Adipose tissue (tissue), 3 donors: ENCODE data around the gene ZBTB4. TPM values are rescaled to one million over a fixed set of nuclear protein-coding genes. Genes with fewer than 3 reads are reported as not detected.

Experiments used
- H3K27ac ChIP-seq: one replicate; pipeline ENCODE4 v1.5.1; 2013; ENCODE audit warnings: low read depth, low read length
- WGBS, 3 donors: extraction: QIAGEN DNeasy Blood & Tissue Kit; methylation state at CpG; one replicate each; pipeline ENCODE4 v1.1.7; 2013; 5-methylcytosine and 5-hydroxymethylcytosine counted together
- polyA plus RNA-seq, 3 donors: library from polyadenylated mRNA; stranded (reverse); fragments of 200-250 nt; gene quantifications; one replicate each; pipeline ENCODE4 v1.2.3, GENCODE V29; 2013
- donor health status: healthy with polysubstance abuse.
- donor health status: Bipolar disorder and iron deficiency.
- donor health status: healthy.

The ZBTB4 gene
- polyA plus RNA-seq, 3 donors, result 17.4 to 45.0 (median 32.9) TPM

- H3K27ac ChIP-seq, result no peak overlapping the region
- 71 to 78% (median 77%) methylated on average over 6 of the region's 6 CpGs for WGBS, 3 donors
Measured at GRCh38 chr17:7416323-7416722, 63.1 kb downstream of the ZBTB4 start.

GRCh38 chr17:7415784-7416183 lies 63.6 kb downstream of the ZBTB4 start:
- no peak overlapping the region for H3K27ac ChIP-seq
- WGBS, 3 donors, result 84 to 89% (median 87%) methylated on average over 23 of the region's 23 CpGs

- WGBS, 3 donors, result 79 to 88% (median 87%) methylated on average over 14 of the region's 14 CpGs
- no peak overlapping the region for H3K27ac ChIP-seq
Measured at GRCh38 chr17:7414837-7415236, 64.6 kb downstream of the ZBTB4 start.

- H3K27ac ChIP-seq, result no peak overlapping the region
- WGBS, 3 donors, result 62 to 81% (median 71%) methylated on average over 6 of the region's 6 CpGs
Measured at GRCh38 chr17:7413346-7413985, 66.0 kb downstream of the ZBTB4 start.

GRCh38 chr17:7411427-7411750 lies 68.0 kb downstream of the ZBTB4 start:
- 83 to 97% (median 92%) methylated on average over 8 of the region's 8 CpGs for WGBS, 3 donors

GRCh38 chr17:7410634-7411426 lies 68.6 kb downstream of the ZBTB4 start:
- H3K27ac ChIP-seq, result no peak overlapping the region
- 87 to 91% (median 91%) methylated on average over 23 to 25 of the region's 25 CpGs for whole genome bisulfite sequencing, 3 donors

More at GRCh38 chr17:7411427-7411750, 68.0 kb downstream of the ZBTB4 start:
- no peak overlapping the region for H3K27ac ChIP-seq

- 90 to 94% (median 93%) methylated on average over 6 of the region's 6 CpGs for WGBS, 3 donors
- H3K27ac ChIP-seq, result no peak overlapping the region
Measured at GRCh38 chr17:7409716-7410115, 69.7 kb downstream of the ZBTB4 start.

Other genes with a start within 250 kb of the ZBTB4 start
- gene DVL2, start 245.1 kb downstream of the ZBTB4 start, polyA plus RNA-seq, result 10 to 100 TPM in 2 of 3 donors, 1 to 10 TPM in 1; 9.9 to 31.3 (median 17.2) TPM
- 10 to 100 TPM; 11.5 to 29.4 (median 24.4) TPM for gene PHF23, start 240.2 kb downstream of the ZBTB4 start, polyA plus RNA-seq
- 1,000 to 10,000 TPM in 1 of 3 donors, 100 to 1,000 TPM in 2; 485 to 1,093 (median 668) TPM for gene GABARAP, start 237.2 kb downstream of the ZBTB4 start, polyA plus RNA-seq
- 10 to 100 TPM; 53.1 to 94.1 (median 91.8) TPM for gene CTDNEP1, start 227.9 kb downstream of the ZBTB4 start, polyA plus RNA-seq
- 10 to 100 TPM; 19.0 to 64.1 (median 40.3) TPM for gene ELP5, start 227.4 kb downstream of the ZBTB4 start, polyA plus RNA-seq
- 10 to 100 TPM in 1 of 3 donors, 1 to 10 TPM in 2; 4.8 to 88.9 (median 6.7) TPM for gene CLDN7, start 217.2 kb downstream of the ZBTB4 start, polyA plus RNA-seq
- gene SLC2A4, start 197.9 kb downstream of the ZBTB4 start, polyA plus RNA-seq, result 10 to 100 TPM; 10.2 to 41.8 (median 31.4) TPM
- gene YBX2, start 185.0 kb downstream of the ZBTB4 start, polyA plus RNA-seq, result 1 to 10 TPM in 2 of 3 donors, under 1 TPM in 1; 0.95 to 6.0 (median 2.2) TPM
- 100 to 1,000 TPM; 204 to 587 (median 428) TPM for gene EIF5A, start 172.0 kb downstream of the ZBTB4 start, polyA plus RNA-seq
- 10 to 100 TPM; 40.1 to 55.5 (median 47.5) TPM for gene GPS2, start 164.3 kb downstream of the ZBTB4 start, polyA plus RNA-seq
- 10 to 100 TPM; 11.8 to 25.2 (median 17.9) TPM for gene NEURL4, start 150.3 kb downstream of the ZBTB4 start, polyA plus RNA-seq
- gene ACAP1, start 143.1 kb downstream of the ZBTB4 start, polyA plus RNA-seq, result 10 to 100 TPM in 1 of 3 donors, 1 to 10 TPM in 2; 4.0 to 12.7 (median 5.2) TPM
- gene KCTD11, start 127.5 kb downstream of the ZBTB4 start, polyA plus RNA-seq, result 10 to 100 TPM in 1 of 3 donors, 1 to 10 TPM in 2; 6.3 to 11.2 (median 9.9) TPM
- not detected for gene TMEM95, start 124.5 kb downstream of the ZBTB4 start, polyA plus RNA-seq
- gene TNK1, start 98.5 kb downstream of the ZBTB4 start, polyA plus RNA-seq, result 1 to 10 TPM; 2.1 to 8.0 (median 5.5) TPM
- 10 to 100 TPM; 15.1 to 48.2 (median 42.3) TPM for gene PLSCR3, start 85.1 kb downstream of the ZBTB4 start, polyA plus RNA-seq
- 100 to 1,000 TPM in 2 of 3 donors, 10 to 100 TPM in 1; 86.0 to 252 (median 173) TPM for gene TMEM256, start 75.5 kb downstream of the ZBTB4 start, polyA plus RNA-seq
- gene NLGN2, start 71.8 kb downstream of the ZBTB4 start, polyA plus RNA-seq, result 10 to 100 TPM in 2 of 3 donors, 1 to 10 TPM in 1; 2.9 to 11.4 (median 10.5) TPM
- not detected for gene SPEM1, start 59.3 kb downstream of the ZBTB4 start, polyA plus RNA-seq
- not detected for gene SPEM2, start 54.0 kb downstream of the ZBTB4 start, polyA plus RNA-seq
- not detected for gene SPEM3, start 50.8 kb downstream of the ZBTB4 start, polyA plus RNA-seq
- 1 to 10 TPM in 2 of 3 donors, under 1 TPM in 1; 0.79 to 5.2 (median 1.9) TPM for gene TMEM102, start 44.2 kb downstream of the ZBTB4 start, polyA plus RNA-seq
- 1 to 10 TPM in 1 of 3 donors, under 1 TPM in 2; 0.28 to 4.6 (median 0.86) TPM for gene FGF11, start 40.1 kb downstream of the ZBTB4 start, polyA plus RNA-seq
- gene CHRNB1, start 34.6 kb downstream of the ZBTB4 start, polyA plus RNA-seq, result 10 to 100 TPM in 2 of 3 donors, 1 to 10 TPM in 1; 5.0 to 14.2 (median 12.7) TPM
- gene SLC35G6, start 1.8 kb upstream of the ZBTB4 start, polyA plus RNA-seq, result not detected
- gene POLR2A, start 4.7 kb upstream of the ZBTB4 start, polyA plus RNA-seq, result 10 to 100 TPM; 20.9 to 35.4 (median 24.6) TPM
- gene TNFSF12, start 69.4 kb upstream of the ZBTB4 start, polyA plus RNA-seq, result 100 to 1,000 TPM in 1 of 3 donors, 10 to 100 TPM in 2; 19.6 to 100 (median 49.9) TPM
- 10 to 100 TPM; 19.3 to 42.6 (median 26.5) TPM for gene TNFSF13, start 79.1 kb upstream of the ZBTB4 start, polyA plus RNA-seq
- 10 to 100 TPM; 25.1 to 52.1 (median 43.0) TPM for gene SENP3, start 82.3 kb upstream of the ZBTB4 start, polyA plus RNA-seq
- gene CD68, start 100.0 kb upstream of the ZBTB4 start, polyA plus RNA-seq, result 100 to 1,000 TPM in 1 of 3 donors, 10 to 100 TPM in 2; 19.4 to 111 (median 99.0) TPM
- gene MPDU1, start 104.2 kb upstream of the ZBTB4 start, polyA plus RNA-seq, result 10 to 100 TPM; 31.7 to 72.2 (median 50.2) TPM
- gene SOX15, start 110.5 kb upstream of the ZBTB4 start, polyA plus RNA-seq, result 1 to 10 TPM in 1 of 3 donors, under 1 TPM in 2; 0.21 to 2.7 (median 0.46) TPM
- 10 to 100 TPM; 14.7 to 29.9 (median 23.3) TPM for gene FXR2, start 135.3 kb upstream of the ZBTB4 start, polyA plus RNA-seq
- 100 to 1,000 TPM in 2 of 3 donors, 10 to 100 TPM in 1; 93.7 to 142 (median 130) TPM for gene SAT2, start 148.2 kb upstream of the ZBTB4 start, polyA plus RNA-seq
- gene SHBG, start 150.5 kb upstream of the ZBTB4 start, polyA plus RNA-seq, result under 1 TPM; 0.32 to 0.67 (median 0.45) TPM
- 1 to 10 TPM in 2 of 3 donors, under 1 TPM in 1; 0.51 to 2.2 (median 1.5) TPM for gene ATP1B2, start 171.3 kb upstream of the ZBTB4 start, polyA plus RNA-seq
- gene TP53, start 207.9 kb upstream of the ZBTB4 start, polyA plus RNA-seq, result 10 to 100 TPM; 13.5 to 17.8 (median 16.6) TPM
- gene WRAP53, start 208.8 kb upstream of the ZBTB4 start, polyA plus RNA-seq, result 1 to 10 TPM; 2.8 to 5.6 (median 5.0) TPM
- 1 to 10 TPM in 1 of 3 donors, under 1 TPM in 2; 0.54 to 1.1 (median 0.89) TPM for gene EFNB3, start 225.6 kb upstream of the ZBTB4 start, polyA plus RNA-seq
- gene DNAH2, start 238.1 kb upstream of the ZBTB4 start, polyA plus RNA-seq, result under 1 TPM; 0.03 to 0.79 (median 0.19) TPM